ENCODE results near the gene RNASE11.
"Not testable (repeated sequence)": the region's sequence is repeated elsewhere in the genome, so short reads cannot be mapped to it uniquely, and the experiment has no call there.

Gene RNASE11

DNA sequence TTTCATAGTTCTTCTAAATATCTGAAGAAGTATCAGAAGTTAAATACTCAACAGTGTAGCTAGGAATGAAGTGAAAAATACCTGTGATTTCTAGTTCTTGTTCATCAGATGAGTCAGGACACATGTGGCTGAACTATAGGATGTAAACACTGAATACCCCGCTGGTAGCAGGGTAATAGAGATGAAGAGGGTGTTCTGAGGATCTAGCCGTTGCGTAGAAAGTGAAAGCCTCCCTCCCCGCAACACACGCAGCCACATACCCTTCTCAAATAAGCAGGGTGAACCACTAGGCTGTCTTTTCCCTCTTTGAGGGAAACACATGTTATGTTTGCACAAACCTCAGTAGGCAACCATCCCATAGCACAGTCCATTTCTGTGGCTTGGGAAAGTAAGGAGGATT, 19.8 kb upstream of the RNASE11 start:
- Histone ChIP-seq H3K27ac (no peak overlapping the region), H3K4me3 (no peak overlapping the region)
- TF ChIP-seq, protein P1, sequence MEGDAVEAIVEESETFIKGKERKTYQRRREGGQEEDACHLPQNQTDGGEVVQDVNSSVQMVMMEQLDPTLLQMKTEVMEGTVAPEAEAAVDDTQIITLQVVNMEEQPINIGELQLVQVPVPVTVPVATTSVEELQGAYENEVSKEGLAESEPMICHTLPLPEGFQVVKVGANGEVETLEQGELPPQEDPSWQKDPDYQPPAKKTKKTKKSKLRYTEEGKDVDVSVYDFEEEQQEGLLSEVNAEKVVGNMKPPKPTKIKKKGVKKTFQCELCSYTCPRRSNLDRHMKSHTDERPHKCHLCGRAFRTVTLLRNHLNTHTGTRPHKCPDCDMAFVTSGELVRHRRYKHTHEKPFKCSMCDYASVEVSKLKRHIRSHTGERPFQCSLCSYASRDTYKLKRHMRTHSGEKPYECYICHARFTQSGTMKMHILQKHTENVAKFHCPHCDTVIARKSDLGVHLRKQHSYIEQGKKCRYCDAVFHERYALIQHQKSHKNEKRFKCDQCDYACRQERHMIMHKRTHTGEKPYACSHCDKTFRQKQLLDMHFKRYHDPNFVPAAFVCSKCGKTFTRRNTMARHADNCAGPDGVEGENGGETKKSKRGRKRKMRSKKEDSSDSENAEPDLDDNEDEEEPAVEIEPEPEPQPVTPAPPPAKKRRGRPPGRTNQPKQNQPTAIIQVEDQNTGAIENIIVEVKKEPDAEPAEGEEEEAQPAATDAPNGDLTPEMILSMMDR (IDR thresholded peaks at IDR 0.05) = no peak

DNA sequence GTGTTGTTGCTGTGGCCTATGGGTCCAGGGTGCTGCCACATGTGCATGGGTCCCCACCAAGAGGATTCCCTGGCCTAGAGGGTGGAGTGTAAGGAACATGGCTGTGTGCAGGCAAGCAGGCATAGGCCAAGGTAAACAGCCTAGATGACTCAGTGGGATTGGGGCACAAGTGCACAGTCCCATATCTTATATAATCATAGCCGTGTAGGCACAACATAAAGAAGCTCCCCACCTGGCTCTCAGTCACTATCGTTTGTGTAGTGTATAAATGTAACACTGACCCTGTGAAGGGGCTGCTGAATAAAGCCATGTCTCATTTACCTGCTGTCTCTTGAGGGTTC, 19.1 kb upstream of the RNASE11 start:
- Histone ChIP-seq H3K27ac (no peak overlapping the region), H3K4me3 (no peak overlapping the region)
- TF ChIP-seq, protein P1 (IDR thresholded peaks at IDR 0.05) = no peak
- DNase-seq (ENCODE audit: low spot score) = no peak

More for the DNA sequence above, 19.8 kb upstream of the RNASE11 start:
- DNase-seq (ENCODE audit: low spot score) = no peak

DNA sequence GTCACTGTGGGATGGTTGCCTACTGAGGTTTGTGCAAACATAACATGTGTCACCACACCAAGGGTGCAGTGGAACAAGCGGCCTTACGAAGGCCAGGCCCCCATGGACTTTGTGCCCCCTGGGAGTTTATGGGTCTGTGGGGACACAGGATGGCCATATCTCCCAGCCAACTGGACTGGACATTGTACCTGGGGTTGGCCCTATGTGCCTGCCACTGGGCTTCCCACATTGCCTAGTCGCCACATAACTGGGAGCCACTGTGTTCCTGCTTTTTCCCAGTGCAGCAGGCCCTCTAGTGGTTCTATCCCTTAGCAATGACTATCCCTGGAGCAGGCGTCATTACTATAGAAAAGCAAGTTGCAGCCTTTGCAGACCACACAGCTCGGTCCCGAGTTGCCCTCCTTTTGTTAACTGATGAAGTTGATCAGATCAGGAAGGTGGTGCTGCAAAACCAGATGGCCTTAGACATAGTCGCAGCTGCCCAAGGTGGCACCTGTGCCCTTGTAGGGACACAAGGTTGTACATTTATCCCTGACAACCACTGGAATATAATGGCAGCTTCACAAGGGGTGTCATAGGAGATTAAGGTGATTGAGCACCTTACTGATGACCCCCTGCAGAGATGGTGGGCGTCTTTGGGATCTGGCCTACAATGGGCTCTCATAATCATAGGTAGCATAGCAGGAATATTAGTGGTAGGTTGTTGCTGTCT, 18.5 kb upstream of the RNASE11 start:
- Histone ChIP-seq H3K27ac (no peak overlapping the region), H3K4me3 (no peak overlapping the region)
- DNase-seq (ENCODE audit: low spot score) = no peak
- TF ChIP-seq, protein P1 (IDR thresholded peaks at IDR 0.05) = no peak

DNA sequence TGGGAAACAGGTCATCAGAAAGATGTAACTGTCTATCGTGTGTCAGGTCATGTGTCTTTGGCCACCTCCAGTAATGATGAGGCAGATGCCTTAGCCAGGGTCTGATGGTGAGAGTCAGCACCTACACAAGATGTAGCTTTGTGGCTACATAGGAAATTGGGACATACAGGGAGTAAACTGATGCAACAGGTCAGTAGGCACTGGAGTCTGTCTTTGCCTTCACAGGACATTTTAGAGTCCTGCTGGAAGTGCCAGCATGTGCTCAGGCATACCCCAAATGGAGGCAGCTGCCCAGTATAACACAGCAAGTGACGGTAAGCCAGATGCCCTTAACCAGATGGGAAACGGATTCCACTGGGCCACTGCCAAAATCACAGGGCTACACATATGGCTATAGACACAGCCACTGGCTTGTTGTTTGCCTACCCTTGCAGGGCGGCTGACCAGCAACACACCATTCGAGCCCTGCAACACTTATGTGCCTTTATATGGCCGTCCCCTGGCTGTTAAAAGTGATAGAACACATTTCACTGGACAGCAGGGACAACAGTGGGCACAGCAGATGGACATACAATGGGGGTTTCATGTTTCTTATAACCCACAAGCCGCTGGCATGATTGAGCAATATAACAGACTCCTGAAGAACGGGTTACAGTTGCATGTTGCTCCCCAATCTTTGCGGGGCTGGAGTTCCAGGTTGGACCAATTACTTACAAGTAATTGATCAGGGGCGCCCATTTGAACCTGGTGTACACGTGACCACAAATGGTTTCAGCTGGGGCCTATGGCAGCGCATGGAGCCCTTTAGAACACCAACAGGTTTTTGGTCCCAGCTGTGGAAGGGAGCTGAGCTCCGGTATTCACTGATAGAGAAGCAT, 16.3 kb upstream of the RNASE11 start:
- H3K27ac ChIP-seq = no peak overlapping the region
- H3K4me3 ChIP-seq = no peak overlapping the region
- DNase-seq (ENCODE audit: low spot score) = no peak
- TF ChIP-seq, protein P1 (IDR thresholded peaks at IDR 0.05) = no peak

DNA sequence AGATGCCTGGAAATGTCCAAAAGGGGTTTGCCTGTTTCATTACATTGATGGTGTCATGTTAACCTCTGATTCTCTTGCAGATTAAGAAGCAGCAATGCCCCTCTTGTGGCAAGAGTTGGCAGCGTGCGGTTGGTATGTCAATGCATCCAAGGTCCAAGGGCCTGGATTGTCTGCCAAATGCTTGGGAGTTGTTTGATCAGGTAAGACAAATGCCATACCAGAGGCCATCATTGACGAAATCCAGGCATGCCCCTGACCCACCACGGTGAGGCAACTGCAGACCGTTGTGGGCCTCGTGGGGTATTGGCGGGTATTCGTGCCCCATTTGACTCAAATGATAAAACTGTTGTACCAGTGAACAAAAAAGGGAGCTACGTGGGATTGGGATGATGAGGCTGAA, 14.8 kb upstream of the RNASE11 start:
- TF ChIP-seq, protein P1 (IDR thresholded peaks at IDR 0.05) = no peak
- Histone ChIP-seq H3K4me3 (no peak overlapping the region), H3K27ac (no peak overlapping the region)
- DNase-seq (ENCODE audit: low spot score) = no peak

DNA sequence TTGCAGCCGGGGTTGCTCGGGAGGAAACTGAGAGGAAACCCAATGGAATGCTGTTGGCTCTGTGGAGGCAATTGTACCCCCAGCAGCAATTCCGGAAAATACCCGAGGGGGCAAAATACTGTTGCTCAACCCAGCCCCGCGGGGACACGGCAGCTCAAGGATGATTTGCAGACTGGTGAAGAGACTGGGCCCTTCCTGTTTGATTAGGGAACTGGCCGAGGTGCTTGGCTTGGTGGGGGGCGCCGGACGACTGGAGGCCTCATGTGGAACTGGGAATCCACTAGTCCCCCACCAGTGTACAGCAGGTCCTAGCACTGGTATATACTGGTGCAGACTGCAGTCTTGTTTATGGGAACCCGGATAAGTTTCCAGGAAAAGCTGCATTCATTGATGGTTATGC, 13.7 kb upstream of the RNASE11 start:
- Histone ChIP-seq H3K4me3 (no peak overlapping the region), H3K27ac (no peak overlapping the region)
- no peak for DNase-seq (ENCODE audit: low spot score)
- TF ChIP-seq, protein P1 (IDR thresholded peaks at IDR 0.05) = no peak

DNA sequence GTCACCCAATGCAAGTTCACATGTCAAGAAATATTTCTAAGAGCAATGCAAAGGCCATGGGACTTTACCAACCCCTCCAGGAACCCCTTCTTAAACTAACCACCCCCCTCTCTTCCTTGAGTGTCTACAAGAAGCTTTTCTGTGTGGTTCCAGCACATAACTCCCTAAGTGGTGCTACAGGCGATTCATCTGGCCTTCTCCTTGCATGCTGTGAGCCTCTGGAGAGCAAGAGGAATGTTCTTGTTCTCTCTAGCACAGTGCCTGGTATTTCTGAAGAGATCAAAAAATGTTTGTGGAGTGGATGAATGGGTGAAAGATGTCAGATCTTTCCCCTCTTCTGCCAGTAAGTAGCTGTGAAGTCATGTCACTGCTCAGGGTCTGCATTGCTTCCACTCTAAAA, 9.3 kb upstream of the RNASE11 start:
- no peak for DNase-seq (ENCODE audit: low spot score)
- H3K27ac ChIP-seq = no peak overlapping the region
- TF ChIP-seq, protein P1 (IDR thresholded peaks at IDR 0.05) = no peak
- H3K4me3 ChIP-seq = no peak overlapping the region

DNA sequence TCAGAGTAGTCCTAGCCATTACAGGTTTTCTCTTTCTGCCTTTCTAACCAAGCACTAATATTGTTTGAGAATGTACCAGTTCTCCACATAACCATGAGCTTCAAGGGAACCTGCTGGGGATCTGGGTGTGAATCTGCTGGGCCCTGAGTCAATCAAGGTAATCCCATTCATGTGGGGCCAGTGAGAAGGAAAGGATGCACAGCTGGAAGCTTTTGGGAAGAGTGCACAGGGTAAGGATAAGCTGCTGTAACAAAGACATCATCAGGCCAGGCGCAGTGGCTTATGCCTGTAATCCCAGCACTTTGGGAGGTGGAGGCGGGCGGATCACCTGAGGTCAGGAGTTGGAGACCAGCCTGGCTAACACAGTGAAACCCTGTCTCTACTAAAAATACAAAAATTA, 7.9 kb upstream of the RNASE11 start:
- not testable (repeated sequence) for H3K27ac ChIP-seq; DNase-seq (ENCODE audit: low spot score); H3K4me3 ChIP-seq
